OCI-LY7 (cell line): ENCODE data around the gene CACTIN.
"Not testable (repeated sequence)": the region's sequence is repeated elsewhere in the genome, so short reads cannot be mapped to it uniquely, and the experiment has no call there.

Source experiments
- EZH2phosphoT487 ChIP-seq: fragments of 200-600 bp; sonication (generic); IDR thresholded peaks from 2 replicates; pipeline ENCODE4 v1.6.1; 2018; ENCODE audit warnings: low read depth, borderline replicate concordance, mild to moderate bottlenecking, mixed run types, antibody characterized with exemption, low read length, moderate library complexity, mixed read lengths
- TF ChIP-seq, protein P1 (sequence below): fragments of 200-600 bp; sonication (generic); conservative IDR thresholded peaks from 2 replicates; pipeline ENCODE4 v1.5.1; 2014; ENCODE audit warnings: mild to moderate bottlenecking, antibody characterized with exemption, low read length, moderate library complexity, mixed read lengths

DNA sequence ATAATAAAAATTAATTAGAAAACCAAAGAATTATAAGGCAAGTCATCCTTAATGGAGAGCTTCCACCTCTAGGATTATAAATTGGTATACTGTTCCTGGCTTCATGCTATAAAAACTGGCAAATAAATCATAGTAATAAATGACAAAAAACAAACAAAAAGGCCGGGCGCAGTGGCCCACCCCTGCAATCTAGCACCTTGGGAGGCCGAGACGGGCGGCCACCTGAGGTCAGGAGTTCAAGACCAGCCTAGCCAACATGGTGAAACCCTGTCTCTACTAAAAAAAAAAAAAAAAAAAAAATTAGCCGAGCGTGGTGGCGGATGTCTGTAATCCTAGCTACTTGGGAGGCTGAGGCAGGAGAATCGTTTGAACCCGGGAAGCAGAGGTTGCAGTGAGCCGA lies 56.5 kb downstream of the CACTIN start:
- TF ChIP-seq, protein P1, sequence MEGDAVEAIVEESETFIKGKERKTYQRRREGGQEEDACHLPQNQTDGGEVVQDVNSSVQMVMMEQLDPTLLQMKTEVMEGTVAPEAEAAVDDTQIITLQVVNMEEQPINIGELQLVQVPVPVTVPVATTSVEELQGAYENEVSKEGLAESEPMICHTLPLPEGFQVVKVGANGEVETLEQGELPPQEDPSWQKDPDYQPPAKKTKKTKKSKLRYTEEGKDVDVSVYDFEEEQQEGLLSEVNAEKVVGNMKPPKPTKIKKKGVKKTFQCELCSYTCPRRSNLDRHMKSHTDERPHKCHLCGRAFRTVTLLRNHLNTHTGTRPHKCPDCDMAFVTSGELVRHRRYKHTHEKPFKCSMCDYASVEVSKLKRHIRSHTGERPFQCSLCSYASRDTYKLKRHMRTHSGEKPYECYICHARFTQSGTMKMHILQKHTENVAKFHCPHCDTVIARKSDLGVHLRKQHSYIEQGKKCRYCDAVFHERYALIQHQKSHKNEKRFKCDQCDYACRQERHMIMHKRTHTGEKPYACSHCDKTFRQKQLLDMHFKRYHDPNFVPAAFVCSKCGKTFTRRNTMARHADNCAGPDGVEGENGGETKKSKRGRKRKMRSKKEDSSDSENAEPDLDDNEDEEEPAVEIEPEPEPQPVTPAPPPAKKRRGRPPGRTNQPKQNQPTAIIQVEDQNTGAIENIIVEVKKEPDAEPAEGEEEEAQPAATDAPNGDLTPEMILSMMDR, result not testable (repeated sequence)
- not testable (repeated sequence) for TF ChIP-seq EZH2phosphoT487
